A549 (cell line): ENCODE results near the gene ASIC2. TPM values are rescaled to one million over a fixed set of nuclear protein-coding genes. Genes with fewer than 3 reads are reported as not detected.

ENCODE experiments used
- ATAC-seq, 2 experiments: fragments of 200-7000 bp in 1 of 2; fragments of >200 bp in 1 of 2; cut with Nextera tagmentation in 1 of 2; cut with Tn5 transposase in 1 of 2; 3 replicates each; pipeline versions ENCODE4 v1.8.0 to v1.9.1; 2018 to 2020; ENCODE audit warnings: mild to moderate bottlenecking in 1 of 2, moderate library complexity in 1 of 2
- CTCF ChIA-PET: fragments of 300-600 bp; sonication (Branson Sonifier 250); formaldehyde crosslinking; extraction: SDS; loops from one replicate; lab custom pipeline; 2021; ENCODE audit warnings: antibody characterized with exemption, inconsistent platforms; lab: Yijun Ruan, JAX
- POLR2A ChIA-PET: fragments of 350-600 bp; formaldehyde crosslinking; extraction: SDS; loops from one replicate; lab custom pipeline; 2021; ENCODE audit warnings: antibody characterized with exemption, inconsistent platforms; lab: Yijun Ruan, JAX
- DNase-seq, 2 experiments: peaks; one replicate each; pipeline versions ENCODE4 v3.0.0 to v3.0.0-alpha.2; 2011 to 2016; ENCODE audit warnings: low read depth in 1 of 2, low spot score in 1 of 2
- FAIRE-seq: peaks from 2 replicates; lab custom pipeline; 2011; peaks lifted over from hg19 to GRCh38; lab: Jason Lieb, UNC
- H3K27ac ChIP-seq, 2 experiments: fragments of >200 bp; sonication (Bioruptor Twin); formaldehyde crosslinking; 3 replicates each; pipeline ENCODE4 v1.5.1; 2016 to 2017
- H3K4me1 ChIP-seq: fragments of >200 bp; sonication (Bioruptor Twin); formaldehyde crosslinking; 3 replicates; pipeline ENCODE4 v1.6.1; 2016
- H3K4me2 ChIP-seq: fragments of >200 bp; sonication (Bioruptor Twin); formaldehyde crosslinking; 3 replicates; pipeline ENCODE4 v1.6.1; 2016
- H3K4me3 ChIP-seq: fragments of >200 bp; sonication (Bioruptor Twin); formaldehyde crosslinking; 3 replicates; pipeline ENCODE4 v1.5.1; 2016
- H3K9me3 ChIP-seq: fragments of >200 bp; sonication (Bioruptor Twin); formaldehyde crosslinking; 3 replicates; pipeline ENCODE4 v1.6.1; 2016
- BHLHE40 ChIP-seq: IDR thresholded peaks from 2 replicates; pipeline ENCODE4 v1.6.1; 2012; ENCODE audit warnings: low read depth, low read length, inconsistent platforms
- CBX2 ChIP-seq: fragments of 200-600 bp; sonication (generic); IDR thresholded peaks from 2 replicates; pipeline ENCODE4 v1.6.1; 2016; ENCODE audit warnings: low read depth, mild to moderate bottlenecking, borderline replicate concordance
- CBX8 ChIP-seq: fragments of 200-600 bp; sonication (generic); IDR thresholded peaks from 2 replicates; pipeline ENCODE4 v1.6.1; 2016
- CHD2 ChIP-seq: fragments of 150-350 bp; IDR thresholded peaks from 2 replicates; pipeline ENCODE4 v1.6.1; 2014; ENCODE audit warnings: low read length; ENCODE audit not compliant: partially characterized antibody
- CHD4 ChIP-seq: fragments of 200-600 bp; sonication (generic); IDR thresholded peaks from 2 replicates; pipeline ENCODE4 v1.6.1; 2016; ENCODE audit warnings: antibody characterized with exemption, mild to moderate bottlenecking, borderline replicate concordance
- EHF ChIP-seq: fragments of 250-450 bp; sonication (Bioruptor Pico); IDR thresholded peaks from 2 replicates; pipeline ENCODE4 v1.5.0; 2020; ENCODE audit warnings: mild to moderate bottlenecking
- EHMT2 ChIP-seq: fragments of 200-600 bp; sonication (generic); IDR thresholded peaks from 2 replicates; pipeline ENCODE4 v1.6.1; 2016; ENCODE audit warnings: antibody characterized with exemption, low read depth, mild to moderate bottlenecking, moderate library complexity
- ESRRA ChIP-seq: fragments of 150-350 bp; IDR thresholded peaks from 2 replicates; pipeline ENCODE4 v1.6.1; 2014; ENCODE audit warnings: mild to moderate bottlenecking, low read length, borderline replicate concordance
- GATA3 ChIP-seq: IDR thresholded peaks from 2 replicates; pipeline ENCODE4 v1.6.1; 2012; ENCODE audit warnings: borderline replicate concordance
- HEYL ChIP-seq: fragments of 250-450 bp; sonication (Bioruptor Pico); IDR thresholded peaks from 2 replicates; pipeline ENCODE4 v1.8.0; 2021; ENCODE audit warnings: mild to moderate bottlenecking, moderate library complexity
- HOXB13 ChIP-seq: fragments of 250-450 bp; sonication (Bioruptor Pico); IDR thresholded peaks from 2 replicates; pipeline ENCODE4 v1.5.0; 2020; ENCODE audit warnings: low read depth, mild to moderate bottlenecking, moderate library complexity
- HOXB5 ChIP-seq: fragments of 250-450 bp; sonication (Bioruptor Pico); IDR thresholded peaks from 2 replicates; pipeline ENCODE4 v1.5.0; 2020; ENCODE audit warnings: mild to moderate bottlenecking, moderate library complexity
- JUNB ChIP-seq: fragments of >200 bp; sonication (Bioruptor Twin); formaldehyde crosslinking; IDR thresholded peaks from 2 replicates; pipeline ENCODE4 v1.6.1; 2016
- KDM1A ChIP-seq: fragments of 200-600 bp; sonication (generic); IDR thresholded peaks from 2 replicates; pipeline ENCODE4 v1.6.1; 2016; ENCODE audit warnings: low read depth, mild to moderate bottlenecking
- KDM5A ChIP-seq: fragments of 200-600 bp; sonication (generic); IDR thresholded peaks from 2 replicates; pipeline ENCODE4 v1.6.1; 2016; ENCODE audit warnings: antibody characterized with exemption, mild to moderate bottlenecking
- MYC ChIP-seq: IDR thresholded peaks from 2 replicates; pipeline ENCODE4 v1.6.1; 2012; ENCODE audit warnings: mild to moderate bottlenecking, inconsistent platforms, low read length, improper control_type of control experiment, borderline replicate concordance
- NFE2L2 ChIP-seq: fragments of 150-350 bp; conservative IDR thresholded peaks from 2 replicates; pipeline ENCODE4 v1.6.1; 2014; ENCODE audit warnings: low read length
- NPAS2 ChIP-seq: fragments of 250-450 bp; sonication (Bioruptor Pico); IDR thresholded peaks from 2 replicates; pipeline ENCODE4 v1.8.0; 2022; ENCODE audit warnings: mild to moderate bottlenecking, moderate library complexity, borderline replicate concordance
- NR3C1 ChIP-seq: fragments of >200 bp; sonication (Bioruptor Twin); formaldehyde crosslinking; IDR thresholded peaks from 3 replicates; pipeline ENCODE4 v1.6.1; 2017
- RARB ChIP-seq: fragments of 250-450 bp; sonication (Bioruptor Pico); IDR thresholded peaks from 2 replicates; pipeline ENCODE4 v1.8.0; 2021; ENCODE audit warnings: mild to moderate bottlenecking, moderate library complexity
- RCOR1 ChIP-seq: fragments of 150-350 bp; IDR thresholded peaks from 2 replicates; pipeline ENCODE4 v1.6.1; 2014; ENCODE audit warnings: antibody characterized with exemption, low read length, low read depth
- USF2 ChIP-seq: fragments of 450-650 bp; IDR thresholded peaks from 2 replicates; pipeline ENCODE4 v1.6.1; 2014; ENCODE audit warnings: antibody characterized with exemption
- ZC3H11A ChIP-seq: fragments of 450-650 bp; IDR thresholded peaks from 2 replicates; pipeline ENCODE4 v1.6.1; 2014; ENCODE audit warnings: antibody characterized with exemption, mild to moderate bottlenecking
- ZNF302 ChIP-seq: fragments of 250-450 bp; sonication (Bioruptor Pico); IDR thresholded peaks from 2 replicates; pipeline ENCODE4 v1.9.0; 2021; ENCODE audit warnings: inconsistent platforms, mild to moderate bottlenecking, moderate library complexity
- WGBS: methylation state at CpG from one replicate; pipeline ENCODE4 v1.1.6; 2017; ENCODE audit errors: missing lambda C conversion rate; 5-methylcytosine and 5-hydroxymethylcytosine counted together
- polyA plus RNA-seq, 4 experiments: library from polyadenylated mRNA; depleted of rRNA in 3 of 4; stranded (reverse); fragments of >200 nt; fragmentation: RNase III in 1 of 4; extraction: RNeasy Plus Mini Kit Qiagen cat#74134 plus additional on column Dnase treatment in 1 of 4; gene quantifications; 2 replicates in 3 of 4; 3 replicates in 1 of 4; pipeline ENCODE4 v1.2.3, GENCODE V29; 2011 to 2017
- TF ChIP-seq, protein P1 (sequence below): fragments of 250-450 bp; sonication (Bioruptor Pico); IDR thresholded peaks from 2 replicates; pipeline ENCODE4 v1.5.0; 2020; ENCODE audit warnings: low read depth, mild to moderate bottlenecking, moderate library complexity
- TF ChIP-seq, protein P2 (sequence below): fragments of >200 bp; sonication (Bioruptor Twin); formaldehyde crosslinking; IDR thresholded peaks from 2 replicates; pipeline ENCODE4 v1.6.1; 2016

The ASIC2 gene
- polyA plus RNA-seq, 2 of the 4 experiments (the other 2 are of a cell fraction): 1.5 to 1.9 TPM

GRCh38 chr17:33260638-33261037 is 32.5 kb downstream of the ASIC2 start:
- TF ChIP-seq RARB (CRISPR knock-in tag) (no peak), ESRRA (no peak), CBX8 (no peak), NR3C1 (no peak), HOXB13 (CRISPR knock-in tag) (no peak)
- TF ChIP-seq, protein P1, sequence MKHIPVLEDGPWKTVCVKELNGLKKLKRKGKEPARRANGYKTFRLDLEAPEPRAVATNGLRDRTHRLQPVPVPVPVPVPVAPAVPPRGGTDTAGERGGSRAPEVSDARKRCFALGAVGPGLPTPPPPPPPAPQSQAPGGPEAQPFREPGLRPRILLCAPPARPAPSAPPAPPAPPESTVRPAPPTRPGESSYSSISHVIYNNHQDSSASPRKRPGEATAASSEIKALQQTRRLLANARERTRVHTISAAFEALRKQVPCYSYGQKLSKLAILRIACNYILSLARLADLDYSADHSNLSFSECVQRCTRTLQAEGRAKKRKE: no peak
- TF ChIP-seq, protein P2, sequence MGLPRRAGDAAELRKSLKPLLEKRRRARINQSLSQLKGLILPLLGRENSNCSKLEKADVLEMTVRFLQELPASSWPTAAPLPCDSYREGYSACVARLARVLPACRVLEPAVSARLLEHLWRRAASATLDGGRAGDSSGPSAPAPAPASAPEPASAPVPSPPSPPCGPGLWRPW: no peak
- 85% methylated on average over 8 of the region's 10 CpGs for WGBS
- no peak overlapping the region for H3K4me2 ChIP-seq
- no peaks in the 10 kb centered on the region for H3K9me3 ChIP-seq
- ChIA-PET POLR2A (no interaction called here), CTCF (interaction anchor here (0.7 to 2.4 kb wide), 4 partner anchors 10 to 31 kb away, joined by 3 to 17 read pairs (median 4); partner anchors contain the start of gene ASIC2)
- H3K27ac ChIP-seq: no peak overlapping the region
- ATAC-seq (no peak), DNase-seq (no peak), FAIRE-seq (no peak)
- H3K4me1 ChIP-seq: 0 out of 3 replicates have a peak, but pooled peaks cover 5% of the 10 kb centered on the region
- H3K4me3 ChIP-seq: no peak overlapping the region

GRCh38 chr17:33258296-33258695 is 34.8 kb downstream of the ASIC2 start:
- no peak overlapping the region for H3K27ac ChIP-seq
- TF ChIP-seq JUNB (no peak), GATA3 (no peak), CHD4 (no peak), MYC (no peak), HEYL (CRISPR knock-in tag) (no peak), RARB (CRISPR knock-in tag) (no peak), ZNF302 (CRISPR knock-in tag) (no peak), KDM1A (no peak), EHF (CRISPR knock-in tag) (no peak), KDM5A (no peak), RCOR1 (no peak), CBX8 (no peak), NPAS2 (CRISPR knock-in tag) (no peak), HOXB5 (CRISPR knock-in tag) (no peak), USF2 (no peak), ZC3H11A (no peak), EHMT2 (no peak), CHD2 (no peak), CBX2 (no peak)
- 49% methylated on average over 3 of the region's 3 CpGs for WGBS
- ATAC-seq (no peak), DNase-seq (no peak), FAIRE-seq (no peak)
- H3K4me3 ChIP-seq: no peak overlapping the region
- no peak overlapping the region for H3K4me2 ChIP-seq
- ChIA-PET CTCF (interaction anchor here (1.0 to 1.6 kb wide), 2 partner anchors 33 to 35 kb away, joined by 3 read pairs; partner anchors contain the start of gene ASIC2), POLR2A (no interaction called here)
- H3K4me1 ChIP-seq: 0 out of 3 replicates have a peak, but pooled peaks cover 5% of the 10 kb centered on the region
- no peaks in the 10 kb centered on the region for H3K9me3 ChIP-seq

GRCh38 chr17:33245183-33245582 is 47.9 kb downstream of the ASIC2 start:
- POLR2A ChIA-PET: no interaction called here
- peaks cover 26% of the 10 kb centered on the region for H3K4me1 ChIP-seq
- no peak for TF ChIP-seq NFE2L2
- TF ChIP-seq CBX2: no peak
- TF ChIP-seq BHLHE40: no peak
- FAIRE-seq (no peak), DNase-seq (no peak), ATAC-seq (no peak)
- no peak overlapping the region for H3K27ac ChIP-seq
- WGBS: 65% methylated on average over 2 of the region's 2 CpGs
- H3K4me3 ChIP-seq: no peak overlapping the region
- no peak overlapping the region for H3K4me2 ChIP-seq
- H3K9me3 ChIP-seq: no peaks in the 10 kb centered on the region
- CTCF ChIA-PET: interaction anchor here (0.9 kb wide), 1 partner anchor 48 kb away, joined by 3 read pairs; the partner anchor contains the start of gene ASIC2
